ENCODE results near the gene AP3B1. TPM values are rescaled to one million over a fixed set of nuclear protein-coding genes. Genes with fewer than 3 reads are reported as not detected.
A peak's percentile ranks its signal among the peaks of the same experiment; 100 is the strongest.
"Not testable (repeated sequence)": the region's sequence is repeated elsewhere in the genome, so short reads cannot be mapped to it uniquely, and the experiment has no call there.

The AP3B1 gene
- total RNA-seq, 1 donor from 2014 or later, result 53.4 TPM

DNA sequence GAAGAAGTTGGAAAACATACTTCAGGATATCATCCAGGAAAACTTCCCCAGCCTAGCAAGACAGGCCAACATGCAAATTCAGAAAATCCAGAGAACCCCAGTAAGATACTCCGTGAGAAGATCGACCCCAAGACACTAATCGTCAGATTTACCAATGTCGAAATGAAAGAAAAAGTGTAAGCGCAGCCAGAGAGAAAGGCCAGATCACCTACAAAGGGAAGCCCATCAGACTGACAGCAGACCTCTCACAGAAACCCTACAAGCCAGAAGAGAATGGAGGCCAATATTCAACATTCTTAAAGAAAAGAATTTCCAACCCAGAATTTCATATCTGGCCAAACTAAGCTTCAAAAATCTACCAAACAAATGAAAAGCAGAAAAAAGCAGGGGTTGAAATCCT is 227.8 kb downstream of the AP3B1 start:
- DNase-seq (ENCODE audit: low read depth, low spot score), result not testable (repeated sequence)

DNA sequence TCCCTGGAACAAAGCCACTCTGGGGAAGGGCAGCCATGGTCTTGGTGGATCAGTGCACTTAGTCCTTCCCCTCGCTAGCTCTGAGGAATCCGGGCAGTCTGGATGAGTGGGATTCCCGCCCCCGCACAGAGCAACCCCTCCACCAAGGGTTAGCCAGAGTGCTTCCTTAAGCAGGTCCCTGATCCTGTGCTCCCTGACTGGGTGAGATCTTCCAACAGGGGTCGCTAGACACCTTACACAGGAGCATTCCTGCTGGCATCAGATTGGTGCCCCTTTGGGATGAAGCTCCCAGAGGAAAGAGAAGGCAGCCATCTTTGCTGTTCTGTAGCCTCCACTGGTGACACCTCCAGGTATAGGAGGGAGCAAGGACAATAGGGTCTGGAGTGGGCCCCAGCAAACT is 228.8 kb downstream of the AP3B1 start:
- DNase-seq (ENCODE audit: low read depth, low spot score), result no peak

DNA sequence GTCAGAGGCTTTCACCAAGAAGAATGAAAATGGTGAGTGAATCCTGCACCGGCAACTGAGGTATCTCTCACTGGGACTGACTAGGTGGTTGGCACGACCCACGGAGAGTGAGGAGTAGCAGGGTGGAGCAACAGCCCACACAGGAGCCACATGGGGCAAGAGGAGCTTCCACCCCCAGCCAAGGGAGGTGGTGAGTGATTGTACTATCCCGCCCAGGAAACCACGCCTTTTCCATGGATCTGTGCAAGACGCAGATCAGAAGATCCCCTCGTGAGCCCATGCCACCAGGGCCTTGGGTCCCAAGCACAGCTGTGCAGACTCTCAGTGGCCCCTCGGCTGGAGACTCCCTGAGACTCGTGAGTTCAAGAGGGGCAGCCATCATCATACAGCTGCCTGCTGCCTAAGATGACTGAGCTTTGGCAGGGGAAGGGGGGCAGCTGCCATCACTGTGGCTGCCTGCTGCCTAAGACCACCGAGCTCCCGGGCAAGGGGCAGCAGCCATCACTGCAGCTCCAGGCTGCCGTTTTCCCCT is 229.5 kb downstream of the AP3B1 start:
- no peak for DNase-seq (ENCODE audit: low read depth, low spot score)

DNA sequence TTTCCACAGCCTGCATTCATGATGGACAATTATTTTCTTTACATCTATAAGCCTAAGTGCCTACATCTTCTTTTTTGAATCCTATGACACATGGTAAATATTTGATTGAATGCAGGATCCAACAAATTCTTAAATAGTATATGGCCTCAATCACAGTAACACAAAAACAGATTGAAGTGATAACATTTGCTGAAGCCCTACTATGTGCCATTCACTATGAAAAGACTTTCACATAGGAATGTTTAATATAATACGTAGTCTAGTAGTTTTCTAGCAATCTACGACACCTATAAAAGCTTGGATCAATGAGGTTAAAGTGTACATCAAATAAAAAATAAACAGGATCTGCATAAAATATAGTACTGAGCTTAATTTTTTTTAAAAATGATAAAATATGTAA is 231.0 kb downstream of the AP3B1 start:
- DNase-seq (ENCODE audit: low read depth, low spot score), result no peak

DNA sequence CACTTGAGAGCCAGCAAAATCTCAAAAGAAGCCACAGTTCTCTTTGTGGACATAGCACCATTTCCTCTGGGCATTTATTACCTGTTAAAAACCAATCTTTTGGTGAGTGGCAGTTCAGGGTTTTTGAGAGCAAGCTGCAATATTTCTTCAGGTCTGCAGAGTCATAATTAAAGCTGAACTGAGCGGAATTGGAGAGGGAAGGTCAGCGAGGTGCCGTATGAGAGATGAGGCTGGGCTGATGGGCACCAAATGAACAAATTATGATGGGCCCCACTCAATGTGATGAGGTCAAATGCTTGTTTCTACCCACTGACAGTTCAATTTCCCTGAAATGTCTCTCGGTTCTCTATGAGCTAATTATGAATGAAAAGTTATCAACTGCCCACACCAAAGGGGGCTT is 231.9 kb downstream of the AP3B1 start:
- no peak for DNase-seq (ENCODE audit: low read depth, low spot score)

DNA sequence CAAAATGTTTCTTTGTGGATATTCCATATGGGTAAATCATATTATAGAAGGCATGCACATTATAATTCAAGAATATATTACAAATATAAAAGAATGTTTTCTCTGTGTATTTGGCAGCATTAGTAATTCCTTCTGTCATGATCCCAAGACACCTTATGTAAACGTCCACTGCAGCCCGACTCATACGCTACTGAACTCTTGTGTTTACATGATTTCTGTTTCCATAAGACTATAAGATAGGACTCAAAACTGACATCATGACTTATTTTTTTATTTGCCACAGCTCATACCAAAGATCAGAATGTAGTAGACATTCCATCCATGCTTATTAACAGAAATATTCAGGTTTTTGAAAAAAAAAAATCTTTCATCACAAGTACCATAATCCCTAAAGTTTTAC is 234.1 kb downstream of the AP3B1 start:
- DNase-seq (ENCODE audit: low read depth, low spot score), result no peak

DNA sequence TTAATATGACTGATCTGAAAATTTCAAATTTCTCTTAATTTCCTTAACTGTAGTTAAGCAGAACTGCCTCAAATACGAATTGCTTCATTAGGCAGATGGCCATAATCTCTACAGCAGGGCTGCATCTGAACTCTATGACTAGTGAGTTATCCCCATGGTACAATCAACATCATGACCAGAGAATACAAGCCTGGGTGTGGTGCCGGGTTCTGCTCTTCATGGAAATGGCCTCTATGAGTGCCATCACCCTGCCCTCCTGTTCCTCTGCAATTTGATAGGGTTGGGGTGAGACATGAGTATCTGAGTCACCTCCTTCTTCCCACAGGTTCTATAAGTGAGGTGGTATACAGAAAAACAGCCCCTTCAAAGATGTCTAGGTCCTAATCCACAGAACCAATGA is 235.9 kb downstream of the AP3B1 start:
- DNase-seq (ENCODE audit: low read depth, low spot score), result no peak

DNA sequence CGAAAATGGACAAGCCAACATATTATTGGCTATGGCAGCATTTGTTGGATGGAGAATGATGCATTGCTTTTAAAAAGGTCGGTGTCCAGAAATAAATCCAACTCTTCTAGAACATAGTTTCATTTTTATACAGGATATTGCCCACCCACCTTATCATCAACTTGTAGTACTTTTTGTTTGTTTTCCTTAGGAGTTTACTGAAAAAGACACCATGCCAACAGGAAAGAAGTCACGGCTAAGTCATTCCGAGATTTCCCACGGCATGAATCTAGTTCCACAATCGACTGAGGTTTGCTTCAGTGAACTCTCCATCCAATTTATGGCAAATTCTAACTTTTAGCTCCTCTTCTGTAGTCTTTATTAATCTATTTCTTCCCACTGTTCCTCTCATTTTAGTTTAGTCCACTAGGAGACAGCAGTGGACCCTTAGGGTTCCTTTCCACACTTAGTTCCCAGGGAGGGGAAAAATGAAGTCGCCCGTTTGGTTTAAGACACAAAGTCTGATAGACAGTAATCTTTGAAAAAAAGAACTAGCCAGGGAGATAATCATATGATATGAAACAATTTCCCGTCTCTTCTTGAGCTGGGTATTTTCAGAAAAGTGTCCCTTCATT is 237.5 kb downstream of the AP3B1 start:
- peak; percentile 49 for DNase-seq (ENCODE audit: low read depth, low spot score)

DNA sequence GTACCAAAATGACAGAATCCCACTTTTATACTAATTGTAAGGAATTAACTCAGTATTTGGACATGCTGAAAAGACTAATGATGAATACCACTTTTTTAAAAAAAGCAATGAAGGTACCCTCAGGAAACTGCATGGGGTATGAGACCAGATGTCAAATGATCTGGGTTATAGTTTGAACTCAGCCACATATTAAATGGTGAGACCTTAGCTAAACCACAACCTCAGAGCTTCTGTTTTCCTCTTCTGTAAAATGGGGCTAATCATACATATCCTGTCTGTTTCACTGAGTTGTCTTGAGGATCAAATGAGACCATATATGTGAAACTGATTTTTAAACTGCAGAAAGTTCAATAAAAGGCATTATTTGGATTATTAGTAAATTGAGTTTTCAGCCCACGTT is 238.4 kb downstream of the AP3B1 start:
- no peak for DNase-seq (ENCODE audit: low read depth, low spot score)

DNA sequence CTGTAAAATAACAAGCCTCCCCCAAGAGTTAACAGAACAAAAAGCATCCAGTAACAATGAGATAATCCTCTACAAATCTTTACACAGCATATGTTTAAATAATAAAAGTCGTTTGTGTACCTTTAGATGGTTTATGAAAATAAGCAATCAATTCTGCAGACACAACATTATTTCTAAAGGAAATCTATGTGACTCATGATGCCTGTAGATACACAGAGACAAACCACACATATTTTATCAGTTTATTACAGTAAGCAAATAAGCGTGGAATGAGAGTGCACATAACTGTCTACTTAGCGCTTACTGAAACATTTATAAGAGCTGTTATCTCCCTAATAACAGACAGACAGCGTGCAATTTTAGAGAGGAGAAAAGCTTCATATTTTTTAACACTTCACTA is 243.6 kb downstream of the AP3B1 start:
- peak; percentile 2 for DNase-seq (ENCODE audit: low read depth, low spot score)

DNA sequence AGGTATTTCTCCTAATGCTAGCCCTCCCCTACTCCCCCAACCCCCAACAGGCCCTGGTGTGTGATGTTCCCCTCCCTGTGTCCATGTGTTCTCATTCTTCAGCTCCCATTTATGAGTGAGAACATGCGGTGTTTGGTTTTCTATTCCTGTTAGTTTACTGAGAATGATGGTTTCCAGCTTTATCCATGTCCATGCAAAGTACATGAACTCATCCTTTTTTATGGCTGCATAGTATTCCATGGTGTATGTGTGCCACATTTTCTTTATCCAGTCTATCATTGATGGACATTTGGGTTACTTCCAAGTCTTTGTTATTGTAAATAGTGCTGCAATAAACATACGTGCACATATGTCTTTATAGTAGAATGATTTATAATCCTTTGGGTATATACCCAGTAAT is 247.7 kb downstream of the AP3B1 start:
- DNase-seq (ENCODE audit: low read depth, low spot score), result not testable (repeated sequence)

DNA sequence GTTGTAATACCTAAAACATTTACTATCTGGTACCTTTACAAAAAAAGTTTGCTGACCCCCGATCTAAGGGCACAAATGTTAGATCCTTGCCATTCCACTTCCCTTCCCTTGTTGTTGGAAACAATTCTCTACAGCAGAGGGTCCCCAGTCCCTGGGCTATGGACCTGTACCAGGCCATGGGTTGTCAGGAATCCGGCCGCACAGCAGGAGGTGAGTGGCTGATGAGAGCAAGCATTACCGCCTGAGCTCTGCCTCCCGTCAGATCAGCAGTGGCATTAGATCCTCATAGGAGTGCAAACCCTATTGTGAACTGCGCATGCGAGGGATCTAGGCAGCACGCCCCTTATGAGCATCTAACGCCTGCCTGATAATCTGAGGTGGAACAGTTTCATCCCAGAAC is 248.5 kb downstream of the AP3B1 start:
- no peak for DNase-seq (ENCODE audit: low read depth, low spot score)

DNA sequence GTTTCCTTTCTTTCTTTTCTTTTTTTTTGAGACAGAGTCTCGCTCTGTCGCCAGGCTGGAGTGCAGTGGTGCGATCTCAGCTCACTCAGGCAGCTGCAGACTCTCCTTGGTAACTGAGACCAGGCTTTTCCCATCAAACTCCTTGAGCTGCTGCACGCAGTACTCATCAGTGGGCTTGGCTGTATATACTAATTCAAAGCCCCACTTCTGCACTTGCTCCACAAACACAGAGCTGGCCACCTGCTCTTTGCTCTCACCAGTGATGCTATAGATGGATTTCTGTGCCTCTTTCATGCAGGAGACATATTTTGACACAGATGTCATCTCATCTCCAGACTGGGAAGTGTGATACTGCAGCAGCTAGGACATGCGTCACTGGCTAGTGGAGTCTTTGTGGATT is 252.7 kb downstream of the AP3B1 start:
- no peak for DNase-seq (ENCODE audit: low read depth, low spot score)

DNA sequence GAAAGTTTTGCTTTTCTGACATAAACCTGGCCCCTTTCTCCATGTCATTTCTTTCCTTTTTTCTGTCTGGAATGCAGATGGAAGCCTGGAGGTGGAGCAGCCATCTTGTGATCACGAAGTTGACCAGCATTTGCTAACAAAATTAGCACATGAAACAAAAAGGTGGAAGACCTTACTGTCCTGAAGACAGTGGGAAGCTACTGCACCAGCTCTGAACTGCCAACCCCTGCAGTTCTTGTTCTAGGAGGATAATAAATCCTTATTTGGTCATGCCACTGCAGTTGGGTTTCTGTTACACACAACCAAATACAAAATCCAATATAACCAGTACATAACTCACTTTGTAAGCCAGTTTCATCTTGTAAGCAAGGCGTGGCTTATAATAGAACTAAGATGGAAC is 269.0 kb downstream of the AP3B1 start:
- no peak for DNase-seq (ENCODE audit: low read depth, low spot score)

DNA sequence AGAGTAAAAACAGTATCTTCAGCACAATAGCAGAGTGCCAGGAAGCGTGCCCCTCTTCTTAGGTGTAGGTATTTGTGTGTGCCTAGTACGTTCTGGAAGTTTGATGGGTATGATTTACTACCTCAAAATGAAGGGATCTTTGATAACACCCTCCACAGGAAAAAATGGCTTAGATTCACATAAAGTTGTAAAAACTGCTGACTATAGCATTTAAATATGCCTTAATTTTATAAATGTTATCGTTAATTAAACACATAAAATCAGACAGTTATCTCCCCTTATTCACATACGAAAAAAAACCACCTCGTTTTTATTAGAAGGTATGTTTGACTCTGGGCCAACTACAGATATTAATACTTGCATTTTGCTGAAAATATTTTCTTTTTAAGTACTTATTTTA is 274.8 kb downstream of the AP3B1 start:
- no peak for DNase-seq (ENCODE audit: low read depth, low spot score)

DNA sequence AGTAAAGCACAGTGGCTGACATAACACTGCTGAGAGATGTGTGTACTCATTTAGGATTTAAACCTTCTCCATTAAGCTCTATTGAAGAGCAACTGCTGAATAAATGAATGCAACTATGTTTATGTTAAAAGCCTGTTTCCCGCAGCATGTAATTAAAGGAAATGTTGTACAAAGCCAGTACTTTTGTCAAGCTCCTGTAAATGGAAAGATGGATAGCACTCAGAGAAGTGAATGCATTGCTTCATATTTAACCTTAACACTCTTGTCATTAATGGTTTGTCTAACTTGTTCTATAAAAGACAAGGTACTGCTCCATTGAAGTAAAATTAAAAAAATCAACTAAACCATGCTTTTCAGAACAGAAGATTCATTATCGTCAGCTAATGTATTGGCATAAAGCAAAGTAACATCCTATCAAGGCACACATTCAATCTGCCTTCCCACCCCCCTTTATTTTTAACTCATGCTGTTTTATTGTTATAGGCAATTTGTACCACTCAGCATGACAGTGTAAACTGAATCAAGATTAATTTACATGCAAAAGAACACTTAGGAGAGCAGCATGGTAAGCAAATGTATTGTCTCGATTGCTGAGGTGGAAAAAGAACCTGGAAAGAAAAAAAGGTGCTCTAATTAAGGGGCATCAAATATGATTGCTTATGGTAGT is 277.5 kb downstream of the AP3B1 start:
- DNase-seq (ENCODE audit: low read depth, low spot score), result no peak

DNA sequence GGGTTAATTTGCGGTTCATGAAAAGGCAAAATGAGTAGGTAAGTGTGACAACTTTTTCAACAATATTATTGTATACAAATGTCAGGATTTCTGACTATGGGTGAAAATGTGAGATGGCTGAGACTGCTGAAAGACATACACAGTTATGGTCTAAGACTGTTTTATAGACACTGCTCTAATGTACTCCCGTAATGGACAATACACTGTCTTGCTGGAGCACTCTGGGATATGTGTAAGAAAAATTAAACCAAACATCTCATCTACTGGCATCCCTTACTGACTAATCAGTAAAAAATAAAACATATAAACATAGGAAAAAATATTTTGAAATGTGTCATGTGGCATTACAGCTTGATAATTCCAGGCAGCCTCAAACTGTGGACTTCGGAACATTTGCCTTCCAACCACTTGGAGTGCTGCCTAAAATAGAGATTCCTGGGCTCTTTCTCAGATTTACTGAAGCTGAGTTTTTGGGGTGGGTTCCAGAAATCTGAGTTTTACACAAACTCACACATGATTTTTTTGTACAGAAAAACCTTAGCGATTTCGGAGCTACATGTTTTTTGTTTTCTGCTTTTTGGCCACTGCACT is 284.5 kb downstream of the AP3B1 start:
- no peak for DNase-seq (ENCODE audit: low read depth, low spot score)

DNA sequence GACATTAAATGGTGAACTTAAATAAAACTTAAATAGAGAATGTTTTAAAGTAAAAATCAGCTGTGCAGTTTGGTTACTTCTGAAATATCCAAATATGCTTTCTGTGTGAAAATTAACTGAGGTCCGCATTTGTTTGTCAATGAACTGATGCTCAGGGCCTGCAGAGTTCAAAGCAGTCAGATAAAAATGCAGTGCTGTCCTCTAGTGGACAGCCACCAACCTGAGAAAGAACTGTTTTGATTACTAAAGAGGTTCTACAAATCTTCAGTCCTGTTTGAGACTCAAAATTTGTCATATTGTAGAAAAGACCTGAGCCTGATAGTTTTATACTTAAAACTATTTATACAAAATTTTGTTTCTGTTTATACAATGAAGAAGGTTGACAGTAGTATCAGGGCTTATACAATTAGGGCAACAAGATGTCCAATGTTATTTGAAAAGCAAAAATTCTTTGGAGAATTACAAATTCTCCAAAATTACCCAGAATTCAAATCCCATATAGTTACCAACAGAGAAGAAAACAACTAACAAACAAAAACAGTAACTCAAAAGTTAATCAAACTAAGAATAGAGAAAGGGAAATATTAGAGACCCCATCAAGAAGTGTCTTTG is 286.0 kb downstream of the AP3B1 start:
- DNase-seq (ENCODE audit: low read depth, low spot score), result peak; percentile 5

DNA sequence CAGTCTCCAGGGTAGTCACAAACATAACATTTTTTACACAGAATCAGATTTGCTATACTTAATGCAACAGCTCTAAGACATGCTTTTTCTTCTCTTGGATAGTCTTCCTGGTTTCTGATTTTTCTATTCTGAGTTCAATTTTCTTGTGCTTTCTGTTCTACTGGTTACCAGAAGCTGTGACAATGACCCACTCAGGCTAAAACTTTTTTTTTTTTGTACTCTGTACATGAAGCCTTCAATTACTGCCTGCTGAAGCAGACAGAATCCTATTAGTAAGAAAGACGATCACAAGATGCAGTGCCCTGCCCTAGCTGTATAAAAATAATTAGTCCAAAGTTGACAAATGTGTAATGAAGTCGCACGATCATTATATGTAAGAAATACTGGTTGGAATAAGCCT is 287.3 kb downstream of the AP3B1 start:
- no peak for DNase-seq (ENCODE audit: low read depth, low spot score)

DNA sequence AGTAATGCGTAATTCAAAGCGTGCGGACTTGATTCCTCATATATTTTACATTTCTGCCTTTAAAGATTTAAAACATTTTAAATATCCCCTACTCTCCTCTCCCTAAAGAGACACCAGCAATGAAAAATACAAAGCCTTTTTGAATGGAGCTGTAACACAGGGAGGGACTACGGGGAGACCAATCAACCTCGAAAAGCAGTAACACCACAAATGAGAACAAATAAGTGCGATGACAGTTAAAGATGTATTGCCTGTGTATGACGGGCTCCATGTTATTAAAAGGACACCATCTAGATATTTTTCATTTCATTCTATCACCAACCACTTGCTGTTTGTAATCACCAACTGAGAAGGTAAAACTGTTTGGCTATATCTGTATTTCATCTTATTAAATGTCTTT is 288.0 kb downstream of the AP3B1 start:
- DNase-seq (ENCODE audit: low read depth, low spot score), result no peak

DNA sequence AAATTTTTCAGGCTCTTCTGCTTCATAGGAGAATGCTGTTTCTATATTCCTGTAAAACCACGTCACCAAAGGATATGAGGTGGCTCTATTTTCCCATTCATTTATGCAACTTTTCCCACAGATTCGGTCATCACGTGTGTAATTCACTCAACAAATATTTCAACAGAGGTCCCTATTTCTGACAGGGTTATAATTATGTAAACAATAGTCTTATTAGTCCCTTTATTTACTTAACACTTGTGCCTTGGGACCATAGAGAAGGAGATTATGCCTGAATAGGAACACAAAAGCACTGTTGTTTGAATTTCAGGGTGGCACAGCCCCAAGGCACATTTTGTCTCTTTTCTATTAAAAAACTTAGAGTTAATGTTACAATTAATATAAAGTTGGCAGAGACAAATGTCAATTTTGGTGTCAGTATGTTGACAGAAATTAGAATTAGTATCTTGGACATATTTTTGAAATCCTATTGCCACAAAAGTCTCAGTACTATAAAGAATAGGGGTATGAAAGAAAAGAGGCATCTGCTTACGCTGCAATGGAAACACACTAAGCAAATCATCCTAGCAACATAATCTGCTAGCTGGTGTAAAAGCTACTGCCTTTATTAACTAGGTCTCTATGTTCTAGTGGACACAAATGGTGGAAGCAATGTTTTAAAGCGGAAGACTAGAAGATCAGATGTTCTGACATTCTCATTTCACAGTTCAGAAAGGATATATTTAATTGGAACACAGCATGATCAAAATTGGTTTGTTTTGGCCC is 289.3 kb downstream of the AP3B1 start:
- no peak for DNase-seq (ENCODE audit: low read depth, low spot score)

DNA sequence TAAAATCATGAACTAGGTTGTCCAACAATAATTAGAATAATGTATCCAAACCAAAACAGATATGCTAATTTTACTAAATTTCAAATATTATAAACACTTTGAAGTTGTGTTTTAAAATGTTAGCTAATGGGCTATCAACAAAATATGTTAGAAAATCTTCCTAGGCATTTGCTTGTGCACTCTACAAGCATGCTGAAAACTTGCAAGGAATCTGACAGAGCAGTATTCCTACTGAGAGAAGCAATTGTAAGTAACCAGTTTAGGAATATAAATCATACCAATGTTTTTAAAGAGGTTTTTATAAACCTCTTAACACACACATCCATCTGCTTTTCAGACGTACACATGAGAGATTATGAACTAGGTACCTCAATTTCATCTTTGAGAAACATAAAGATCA is 289.9 kb downstream of the AP3B1 start:
- DNase-seq (ENCODE audit: low read depth, low spot score), result no peak
